Embryonic facial prominence (tissue), 1 donor: Measurements from ENCODE around the gene LTV1.
"Not testable (repeated sequence)": the region's sequence is repeated elsewhere in the genome, so short reads cannot be mapped to it uniquely, and the experiment has no call there.

Source experiments
- DNase-seq: peaks from one replicate; pipeline ENCODE4 v3.0.0-alpha.2; 2016; ENCODE audit errors: extremely low spot score

Gene LTV1

DNA sequence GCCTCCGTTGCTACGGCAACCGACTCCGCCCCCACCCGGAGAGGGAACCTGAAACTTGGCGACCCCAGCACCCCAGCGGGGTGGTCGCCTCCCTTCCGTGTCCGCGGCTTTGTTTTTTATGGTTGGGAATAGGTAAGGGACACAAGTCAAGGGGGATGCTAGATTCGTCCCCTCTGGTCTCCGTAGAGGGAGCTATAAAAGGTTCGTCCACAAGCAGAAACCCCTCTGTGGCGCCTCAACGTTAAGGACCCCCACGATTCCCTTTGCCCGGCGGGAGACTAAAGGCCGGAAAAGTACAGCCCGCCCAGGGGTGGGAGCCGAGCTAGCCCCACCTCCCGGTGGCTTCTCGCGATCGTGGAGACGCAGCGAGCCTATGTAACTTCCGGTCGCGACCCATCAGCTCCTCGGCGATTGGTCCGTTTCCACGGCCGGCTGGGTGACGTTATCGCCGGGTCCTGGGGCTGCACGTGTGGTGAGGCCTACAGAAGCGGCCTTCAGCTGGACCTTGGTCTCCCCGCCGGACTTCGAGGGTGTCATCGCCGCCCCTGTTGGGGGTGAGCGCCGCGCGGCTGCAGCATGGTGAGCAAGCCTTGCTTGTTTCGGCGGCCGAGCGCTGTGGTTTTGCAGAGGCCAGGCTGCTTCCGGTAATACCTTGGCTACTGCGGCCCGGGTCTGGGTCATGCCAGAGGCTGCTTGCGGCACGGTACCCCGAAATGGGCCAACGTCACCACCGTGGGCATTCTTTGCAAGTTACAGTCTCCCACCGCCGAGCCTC, at the start of gene LTV1:
TSS of gene LTV1 (plus strand) at position 437 of the 775 bp plus-strand sequence. CDS start at position 577, 140 bp downstream.
- peak; percentile 98 for DNase-seq

DNA sequence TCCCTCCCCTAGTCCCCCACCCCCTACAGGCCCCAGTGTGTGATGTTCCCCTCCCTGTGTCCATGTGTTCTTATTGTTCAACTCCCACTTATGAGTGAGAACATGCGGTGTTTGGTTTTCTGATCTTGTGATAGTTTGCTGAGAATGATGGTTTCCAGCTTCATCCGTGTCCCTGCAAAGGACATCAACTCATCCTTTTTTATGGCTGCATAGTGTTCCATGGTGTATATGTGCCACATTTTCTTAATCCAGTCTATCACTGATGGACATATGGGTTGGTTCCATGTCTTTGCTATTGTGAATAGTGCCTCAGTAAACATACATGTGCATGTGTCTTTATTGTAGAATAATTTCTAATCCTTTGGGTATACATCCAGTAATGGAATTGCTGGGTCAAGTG, 46.6 kb upstream of the LTV1 start:
- not testable (repeated sequence) for DNase-seq

DNA sequence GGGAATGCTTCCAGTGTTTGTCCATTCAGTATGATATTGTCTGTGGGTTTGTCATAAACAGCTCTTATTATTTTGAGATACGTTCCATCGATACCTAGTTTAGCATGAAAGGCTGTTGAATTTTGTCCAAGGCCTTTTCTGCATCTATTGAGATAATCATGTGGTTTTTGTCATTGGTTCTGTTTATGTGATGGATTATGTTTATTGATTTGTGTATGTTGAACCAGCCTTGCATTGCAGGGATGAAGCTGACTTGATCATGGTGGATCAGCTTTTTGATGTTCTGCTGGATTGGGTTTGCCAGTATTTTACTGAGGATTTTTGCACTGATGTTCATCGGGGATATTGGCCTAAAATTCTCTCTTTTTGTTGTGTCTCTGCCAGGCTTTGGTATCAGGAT, 44.7 kb upstream of the LTV1 start:
- not testable (repeated sequence) for DNase-seq

- no peak for DNase-seq
Measured at GRCh38 chr6:143802833-143803565, 40.1 kb upstream of the LTV1 start.

DNA sequence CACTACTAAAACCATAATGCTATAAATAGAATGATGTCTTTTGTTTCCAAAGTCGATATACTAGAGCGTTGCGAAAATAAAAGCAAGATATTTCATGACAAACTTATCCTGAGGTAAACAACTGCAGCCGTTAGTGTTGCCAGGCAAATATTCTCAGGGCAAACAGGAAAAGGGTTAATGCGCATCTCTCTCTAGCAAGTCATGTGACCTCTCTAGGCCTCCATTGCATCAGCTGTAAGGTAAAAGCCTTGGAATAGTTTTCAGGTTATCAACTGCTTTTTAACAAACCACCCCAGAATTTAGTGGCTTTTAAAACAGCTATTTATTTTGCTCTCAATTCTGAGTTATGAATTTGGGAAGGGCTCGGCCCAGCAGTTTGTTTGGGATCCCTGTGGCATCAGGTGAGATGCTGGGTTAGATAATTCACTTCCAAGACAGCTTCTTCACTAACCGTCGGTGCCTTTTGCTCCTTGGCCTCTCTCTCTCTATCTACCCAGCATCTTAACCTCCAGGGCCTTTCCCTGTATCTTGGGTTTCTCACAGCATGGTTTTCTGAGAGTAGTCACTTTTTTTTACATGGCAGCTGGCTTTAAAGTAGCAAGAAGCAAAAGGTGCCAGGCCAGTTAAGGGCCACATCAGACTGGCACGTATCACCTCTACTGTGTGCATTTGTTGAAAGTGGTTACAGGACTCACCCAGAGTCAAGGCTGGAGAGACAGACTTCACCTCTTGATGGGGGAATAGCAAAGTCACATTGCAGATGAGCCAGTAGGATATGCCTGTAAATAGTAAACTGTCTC, 39.2 kb upstream of the LTV1 start:
- no peak for DNase-seq

DNA sequence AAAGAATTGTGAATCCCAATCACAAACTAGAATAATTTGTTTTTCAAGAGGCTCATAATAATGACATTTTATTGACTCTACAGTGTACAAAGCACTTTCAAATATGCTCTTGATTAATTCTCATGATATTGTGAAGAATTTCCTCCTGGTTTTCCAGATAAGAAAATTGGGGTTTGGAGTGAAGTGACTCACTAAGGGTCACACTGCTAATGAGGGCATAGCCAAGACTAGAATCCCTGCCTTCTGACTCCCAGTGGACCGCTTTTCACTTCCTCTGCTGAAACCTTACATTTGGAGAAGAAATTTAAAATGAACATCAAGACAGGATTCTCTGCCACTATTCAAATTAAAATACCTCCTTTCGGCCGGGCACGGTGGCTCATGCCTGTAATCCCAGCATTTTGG, 38.3 kb upstream of the LTV1 start:
- DNase-seq = no peak

DNA sequence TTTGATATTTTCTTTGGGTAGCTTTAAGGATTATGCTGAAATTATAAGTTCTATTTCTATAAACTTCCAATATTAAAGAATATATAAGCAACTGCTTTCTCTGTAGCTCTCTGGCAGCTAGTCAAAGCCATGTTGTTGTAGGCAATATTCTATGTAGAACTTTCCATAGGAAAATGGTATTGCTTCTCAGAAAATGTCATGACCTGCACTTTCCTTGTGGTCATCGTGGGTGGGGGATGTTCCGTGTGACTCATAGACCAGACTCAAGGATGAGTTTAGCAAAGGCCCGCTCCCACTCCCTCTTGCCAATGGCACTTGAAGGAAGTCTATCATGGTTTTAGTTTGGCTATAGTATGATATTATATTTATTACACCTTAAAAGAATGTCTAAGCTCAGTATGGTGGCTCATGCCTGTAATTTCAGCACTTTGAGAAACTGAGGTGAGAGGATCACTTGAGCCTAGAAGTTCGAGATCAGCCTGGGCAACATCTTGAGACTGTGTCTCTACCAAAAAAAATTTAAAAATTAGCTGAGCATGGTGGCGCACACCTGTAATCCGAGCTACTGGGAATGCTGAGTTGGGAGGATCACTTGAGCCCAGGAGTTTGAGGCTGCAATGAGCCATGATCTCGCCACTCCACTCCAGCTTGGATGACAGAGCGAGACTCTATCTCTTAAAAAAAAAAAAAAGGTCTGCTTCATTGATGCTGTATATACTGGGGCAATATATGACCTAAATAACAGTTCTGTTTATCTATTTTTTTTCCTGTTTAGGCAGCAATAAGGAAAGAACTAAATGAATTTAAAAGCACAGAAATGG, 36.6 kb upstream of the LTV1 start:
- DNase-seq = no peak

GRCh38 chr6:143807103-143807772, 35.9 kb upstream of the LTV1 start:
- DNase-seq = no peak

- no peak for DNase-seq
Measured at GRCh38 chr6:143810745-143811144, 32.4 kb upstream of the LTV1 start.

DNA sequence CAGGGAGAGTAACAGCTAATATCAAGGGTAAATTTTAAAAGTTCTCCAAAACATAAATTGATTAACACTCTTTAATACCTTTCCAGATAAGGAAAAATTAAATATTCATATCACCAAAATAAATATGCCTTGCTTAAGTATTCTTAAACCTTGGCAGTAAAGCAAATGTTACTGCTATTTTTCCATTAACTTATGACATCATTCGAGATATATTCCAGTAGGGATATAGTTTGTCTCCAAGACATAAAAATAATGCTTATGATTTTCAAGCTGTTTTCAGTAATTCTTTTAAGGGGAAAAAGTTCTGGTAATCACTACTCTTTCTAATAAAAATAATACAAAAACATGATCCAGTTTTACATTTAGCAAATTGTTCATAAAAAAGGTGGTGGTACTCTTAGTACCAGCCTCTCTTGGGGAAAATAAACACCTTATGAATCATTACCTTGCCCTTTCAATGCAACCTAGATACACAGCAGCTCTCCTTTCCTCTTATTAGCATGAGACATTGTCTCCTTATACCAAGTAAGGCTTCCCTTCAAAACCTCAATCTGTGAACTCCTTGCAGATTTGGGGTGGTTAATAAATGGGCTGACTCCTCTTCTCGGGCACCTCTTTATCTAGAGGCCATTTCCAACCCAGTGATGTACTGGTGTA, 31.5 kb upstream of the LTV1 start:
- DNase-seq = no peak

DNA sequence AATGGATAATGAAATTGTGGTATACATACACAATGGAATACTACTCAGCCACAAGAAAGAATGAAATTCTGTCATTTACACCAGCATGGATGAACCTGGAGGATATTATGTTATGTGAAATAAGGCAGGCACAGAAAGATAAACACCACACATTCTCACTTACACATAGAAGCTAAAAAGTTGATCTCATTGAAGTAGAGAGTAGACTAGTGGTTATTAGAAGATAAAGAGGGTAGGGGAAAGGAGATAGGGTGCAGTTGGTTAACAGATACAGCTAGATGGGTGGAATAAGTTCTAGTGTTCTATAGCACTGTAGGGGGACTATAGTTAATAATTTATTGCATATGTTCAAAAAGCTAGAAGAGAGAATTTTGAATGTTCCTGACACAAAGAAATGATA, 25.5 kb upstream of the LTV1 start:
- no peak for DNase-seq

DNA sequence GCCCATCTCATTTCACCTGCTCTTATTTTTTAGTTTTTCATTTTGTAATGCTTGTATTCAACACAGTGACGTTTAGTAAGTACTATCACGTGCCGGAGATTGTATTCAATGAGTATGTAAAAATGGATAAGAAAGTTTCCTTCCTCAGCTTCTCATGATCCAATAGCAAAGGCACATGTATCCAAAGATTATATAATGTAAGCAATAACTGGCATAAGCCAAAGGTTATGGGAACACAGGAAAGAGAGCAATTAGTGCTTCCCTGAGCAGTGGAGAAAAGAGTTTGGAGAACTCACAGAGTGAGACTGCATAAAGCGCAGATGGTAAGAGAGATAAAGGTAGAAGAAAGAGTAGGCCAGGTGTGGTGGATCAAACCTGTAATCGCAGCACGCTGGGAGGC, 21.8 kb upstream of the LTV1 start:
- DNase-seq = no peak

- DNase-seq = no peak
Measured at GRCh38 chr6:143822584-143823024, 20.5 kb upstream of the LTV1 start.

DNA sequence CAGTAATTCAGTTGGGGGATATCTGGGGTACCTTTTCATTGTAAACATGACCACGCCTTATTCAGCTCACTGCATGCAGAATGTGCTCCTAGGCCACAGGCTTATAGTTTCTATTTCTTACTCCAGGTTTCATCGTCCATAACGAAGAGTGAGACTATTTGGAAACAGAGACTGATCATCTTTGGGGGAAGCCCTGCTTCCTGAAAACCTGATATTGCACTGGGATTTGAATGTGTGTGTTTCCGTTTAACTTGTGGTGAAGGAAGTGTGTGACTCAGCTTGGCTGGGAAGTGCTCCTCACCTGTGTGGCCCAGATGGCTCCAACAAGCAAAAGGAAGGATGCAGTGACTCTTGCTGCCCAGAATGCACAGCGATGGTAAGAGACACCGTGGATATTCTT, 19.6 kb upstream of the LTV1 start:
- DNase-seq = no peak

GRCh38 chr6:143828572-143828971, 14.6 kb upstream of the LTV1 start:
- DNase-seq = no peak

- no peak for DNase-seq
Measured at GRCh38 chr6:143836150-143836549, 7.0 kb upstream of the LTV1 start.

DNA sequence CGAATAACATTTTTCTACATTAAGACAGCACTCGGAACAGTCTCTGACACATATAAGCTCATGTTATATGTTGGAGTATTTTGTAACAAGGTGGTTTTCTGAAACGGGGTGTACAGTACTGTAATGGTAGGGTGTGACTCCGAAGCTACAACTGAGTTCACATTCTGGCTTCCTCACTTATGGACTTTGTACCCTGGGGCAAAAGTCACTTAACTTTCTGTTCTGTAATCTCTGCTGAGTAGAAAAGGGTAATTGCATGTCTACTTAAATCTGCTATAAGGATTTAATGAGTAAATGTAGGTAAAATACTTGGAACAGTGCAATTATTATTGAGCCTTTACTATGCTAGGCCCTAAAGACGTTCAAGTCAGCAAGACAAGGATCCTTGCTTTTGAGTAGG, 4.7 kb upstream of the LTV1 start:
- no peak for DNase-seq

GRCh38 chr6:143839196-143839595, 3.9 kb upstream of the LTV1 start:
- no peak for DNase-seq

- DNase-seq = no peak
Measured at GRCh38 chr6:143840595-143841265, 2.4 kb upstream of the LTV1 start.

DNA sequence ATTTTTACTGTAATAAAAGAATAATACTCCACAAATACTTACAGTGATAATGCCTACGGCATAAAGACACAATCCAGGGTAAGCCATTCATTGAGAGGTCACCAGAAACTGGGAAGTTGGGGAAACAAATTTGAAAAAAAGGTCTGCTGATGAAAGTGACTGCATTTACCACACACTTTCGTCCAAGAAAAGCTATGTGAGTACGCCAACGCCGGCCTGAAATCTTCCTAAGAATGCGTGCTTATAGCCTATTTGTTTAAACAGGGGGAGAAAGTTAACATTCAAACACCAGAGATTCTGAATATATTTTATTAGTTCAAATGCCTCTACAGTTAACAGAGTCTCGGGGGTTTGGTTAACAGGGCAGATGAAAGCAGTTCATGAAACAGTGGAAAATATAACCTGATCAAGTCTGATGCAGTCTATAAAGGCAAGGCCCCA, 657 bp upstream of the LTV1 start:
- peak; percentile 86 for DNase-seq
